ENCODE measurements around the gene CNKSR3.
A peak's percentile ranks its signal among the peaks of the same experiment; 100 is the strongest.

Gene CNKSR3

DNA sequence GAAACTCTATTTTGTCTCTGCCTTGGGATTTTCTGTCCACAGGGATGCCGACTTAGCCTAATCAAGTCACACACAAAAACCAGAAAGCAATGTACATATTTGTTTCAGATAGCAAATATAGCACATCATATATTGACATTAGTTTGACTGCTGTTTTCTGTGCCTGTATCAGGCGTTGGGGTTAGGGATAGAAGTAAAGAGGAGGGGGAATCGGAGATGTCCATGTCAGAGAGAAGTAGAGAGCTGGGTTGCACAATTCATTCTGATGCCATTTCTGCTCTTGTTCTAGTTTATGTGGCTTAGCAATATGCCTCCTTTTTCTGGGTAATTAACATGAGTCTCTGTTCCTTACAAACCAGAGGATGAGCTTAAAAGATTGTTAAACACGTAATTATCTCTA, 139.2 kb downstream of the CNKSR3 start:
- CTCF ChIA-PET: interaction anchor here (0.8 to 1.9 kb wide), 3 partner anchors 10 to 217 kb away, joined by 3 to 9 read pairs (median 3); no protein-coding TSS in a partner anchor
- POLR2A ChIA-PET: no interaction called here
- TF ChIP-seq, protein P1, sequence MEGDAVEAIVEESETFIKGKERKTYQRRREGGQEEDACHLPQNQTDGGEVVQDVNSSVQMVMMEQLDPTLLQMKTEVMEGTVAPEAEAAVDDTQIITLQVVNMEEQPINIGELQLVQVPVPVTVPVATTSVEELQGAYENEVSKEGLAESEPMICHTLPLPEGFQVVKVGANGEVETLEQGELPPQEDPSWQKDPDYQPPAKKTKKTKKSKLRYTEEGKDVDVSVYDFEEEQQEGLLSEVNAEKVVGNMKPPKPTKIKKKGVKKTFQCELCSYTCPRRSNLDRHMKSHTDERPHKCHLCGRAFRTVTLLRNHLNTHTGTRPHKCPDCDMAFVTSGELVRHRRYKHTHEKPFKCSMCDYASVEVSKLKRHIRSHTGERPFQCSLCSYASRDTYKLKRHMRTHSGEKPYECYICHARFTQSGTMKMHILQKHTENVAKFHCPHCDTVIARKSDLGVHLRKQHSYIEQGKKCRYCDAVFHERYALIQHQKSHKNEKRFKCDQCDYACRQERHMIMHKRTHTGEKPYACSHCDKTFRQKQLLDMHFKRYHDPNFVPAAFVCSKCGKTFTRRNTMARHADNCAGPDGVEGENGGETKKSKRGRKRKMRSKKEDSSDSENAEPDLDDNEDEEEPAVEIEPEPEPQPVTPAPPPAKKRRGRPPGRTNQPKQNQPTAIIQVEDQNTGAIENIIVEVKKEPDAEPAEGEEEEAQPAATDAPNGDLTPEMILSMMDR (IDR thresholded peaks at IDR 0.05; ENCODE audit: control extremely low read depth, extremely low read depth, low read depth, missing control alignments): no peak
- no peak for DNase-seq (ENCODE audit: extremely low spot score)

DNA sequence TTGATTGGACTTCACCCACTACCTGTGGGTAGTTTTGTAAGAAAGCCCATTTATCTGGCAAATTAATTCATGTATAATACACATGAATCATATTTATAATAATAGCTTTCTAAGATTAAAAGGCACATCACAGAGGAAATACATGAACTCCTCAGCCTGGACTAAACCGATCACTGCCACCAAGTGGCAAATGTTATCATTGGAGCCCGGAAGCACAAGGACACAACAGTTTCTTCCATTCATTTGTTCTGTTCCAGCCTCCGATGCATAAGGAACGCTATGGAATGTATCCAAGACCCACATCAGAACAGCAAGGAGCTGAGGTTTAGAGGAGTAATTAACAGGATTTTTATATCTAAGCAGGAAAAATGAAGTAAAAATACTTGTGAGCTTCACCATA, 139.9 kb downstream of the CNKSR3 start:
- peak; percentile 33 for DNase-seq (ENCODE audit: extremely low spot score)
- POLR2A ChIA-PET: no interaction called here
- TF ChIP-seq, protein P1 (IDR thresholded peaks at IDR 0.05; ENCODE audit: control extremely low read depth, extremely low read depth, low read depth, missing control alignments): peak; percentile 42
- CTCF ChIA-PET: interaction anchor here (0.8 to 1.9 kb wide), 3 partner anchors 11 to 217 kb away, joined by 3 to 9 read pairs (median 3); no protein-coding TSS in a partner anchor

DNA sequence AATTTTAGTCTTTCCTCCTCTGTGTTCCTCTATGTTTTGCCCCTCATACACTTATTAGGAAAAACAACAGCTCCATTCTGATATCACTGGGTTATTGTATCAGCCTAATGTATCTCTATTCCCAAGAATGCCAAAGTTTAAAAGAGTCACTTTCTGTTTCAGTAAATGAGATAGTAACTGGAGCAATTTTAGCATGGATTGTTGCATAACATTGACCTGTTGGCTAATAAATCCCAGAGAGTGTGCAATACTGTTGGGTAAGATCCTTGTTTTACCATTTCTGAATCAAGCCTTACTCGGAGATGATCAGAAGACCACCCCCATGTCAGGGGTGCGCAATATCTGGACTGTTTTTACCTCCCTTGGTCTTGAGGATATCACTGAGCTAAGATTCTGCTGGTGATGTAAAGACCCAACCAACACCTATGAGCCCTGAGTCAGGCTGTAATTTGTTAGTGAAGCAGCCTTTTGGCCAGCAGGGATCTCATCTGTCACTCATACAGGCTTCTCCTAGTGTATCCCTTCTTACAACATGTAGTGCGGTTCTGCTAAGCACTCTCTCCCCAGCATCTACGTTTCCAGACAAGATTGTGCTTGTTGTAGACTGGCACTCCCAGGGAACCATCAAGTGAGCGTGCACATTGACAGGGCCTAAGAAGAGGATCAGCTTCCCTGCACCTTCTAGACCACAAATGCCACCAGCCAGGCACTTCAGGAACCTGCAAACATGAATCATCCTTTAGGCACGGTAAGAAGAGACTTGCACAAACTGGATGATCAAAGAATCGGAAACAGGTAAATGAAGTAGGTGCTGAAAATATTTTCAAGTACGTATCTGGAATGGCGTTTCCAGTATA, 142.4 kb downstream of the CNKSR3 start:
- TF ChIP-seq, protein P1 (IDR thresholded peaks at IDR 0.05; ENCODE audit: control extremely low read depth, extremely low read depth, low read depth, missing control alignments): no peak
- DNase-seq (ENCODE audit: extremely low spot score): no peak
- CTCF ChIA-PET: no interaction called here
- POLR2A ChIA-PET: no interaction called here

DNA sequence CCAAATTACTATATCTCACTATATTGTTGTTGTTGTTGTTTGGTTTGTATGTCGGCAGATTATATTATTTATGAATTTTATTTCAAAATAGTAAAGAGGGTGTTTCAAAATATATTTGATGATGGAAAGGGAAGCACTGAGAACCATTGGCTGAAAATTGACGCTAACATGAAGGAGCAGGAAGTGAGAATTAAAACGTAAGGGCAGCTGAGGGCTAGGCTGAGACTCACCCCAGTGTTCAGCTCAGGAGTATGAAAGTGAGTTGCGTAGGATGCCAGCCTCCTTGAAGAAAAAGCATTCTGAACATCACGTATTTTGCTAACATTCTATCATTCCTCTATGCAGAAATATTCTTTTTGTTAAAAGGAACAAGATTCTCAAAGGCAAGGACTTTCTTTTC, 143.1 kb downstream of the CNKSR3 start:
- POLR2A ChIA-PET: no interaction called here
- no peak for DNase-seq (ENCODE audit: extremely low spot score)
- TF ChIP-seq, protein P1 (IDR thresholded peaks at IDR 0.05; ENCODE audit: control extremely low read depth, extremely low read depth, low read depth, missing control alignments): no peak
- CTCF ChIA-PET: no interaction called here

DNA sequence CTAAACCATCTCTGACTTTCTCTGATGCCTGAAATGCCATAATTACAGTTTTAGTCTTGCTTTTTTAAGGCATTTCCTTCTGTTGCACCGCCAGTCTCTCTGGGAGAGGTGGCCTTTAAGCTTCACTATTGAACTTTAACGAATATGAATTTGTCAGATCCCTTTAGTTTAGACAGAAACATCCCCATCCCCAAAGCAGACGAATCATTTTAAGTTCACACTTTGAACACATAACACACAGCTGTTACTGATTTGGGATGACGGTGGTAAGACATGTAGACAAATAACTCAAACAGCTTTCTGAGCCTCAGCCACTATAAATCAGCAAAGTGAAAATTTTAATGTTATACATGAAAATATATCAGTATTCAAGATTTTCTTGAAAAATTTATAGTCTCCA, 146.7 kb downstream of the CNKSR3 start:
- TF ChIP-seq, protein P1 (IDR thresholded peaks at IDR 0.05; ENCODE audit: control extremely low read depth, extremely low read depth, low read depth, missing control alignments): no peak

DNA sequence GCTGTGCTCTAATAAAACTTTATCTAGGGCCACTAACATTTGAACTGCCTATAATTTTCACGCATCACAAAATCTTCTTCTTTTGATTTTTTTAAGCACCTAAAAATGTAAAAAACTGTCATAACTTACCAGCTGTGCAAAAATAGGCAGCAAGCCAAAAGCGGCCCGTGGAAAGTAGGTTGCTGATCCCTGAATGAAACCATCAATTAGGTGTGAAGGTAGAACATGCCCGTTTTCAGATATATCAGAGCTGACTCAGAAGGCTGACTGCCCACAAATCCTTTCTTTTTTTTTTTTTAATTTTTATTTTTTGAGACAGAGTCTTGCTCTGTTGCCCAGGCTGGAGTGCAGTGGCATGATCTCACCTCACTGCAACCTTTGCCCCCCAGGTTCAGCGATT, 149.0 kb downstream of the CNKSR3 start:
- ChIA-PET POLR2A (no interaction called here), CTCF (no interaction called here)
- DNase-seq (ENCODE audit: extremely low spot score): no peak
- TF ChIP-seq, protein P1 (IDR thresholded peaks at IDR 0.05; ENCODE audit: control extremely low read depth, extremely low read depth, low read depth, missing control alignments): no peak

More for the DNA sequence above, 146.7 kb downstream of the CNKSR3 start:
- no peak for DNase-seq (ENCODE audit: extremely low spot score)
- ChIA-PET POLR2A (no interaction called here), CTCF (interaction anchor here (0.9 kb wide), 1 partner anchor 21 kb away, joined by 3 read pairs; no protein-coding TSS in a partner anchor)
